Neural progenitor cell (in vitro differentiated cells): ENCODE data around the gene PDE1A. TPM values are rescaled to one million over a fixed set of nuclear protein-coding genes. Genes with fewer than 3 reads are reported as not detected.

Experiments
- DNase-seq: peaks from one replicate; pipeline ENCODE4 v3.0.0-alpha.2; 2016; ENCODE audit warnings: low spot score
- H2AFZ ChIP-seq: fragments of 200-600 bp; sonication (generic); replicated peaks from 2 replicates; pipeline ENCODE4 v1.6.1; 2016; ENCODE audit warnings: antibody characterized with exemption
- H3F3A ChIP-seq: fragments of 200-600 bp; sonication (generic); 2 replicates; pipeline ENCODE4 v1.6.1; 2016; ENCODE audit warnings: antibody characterized with exemption, low read depth
- H3K27ac ChIP-seq: fragments of 200-600 bp; sonication (generic); 2 replicates; pipeline ENCODE4 v1.5.1; 2016; ENCODE audit warnings: mild to moderate bottlenecking
- H3K27me3 ChIP-seq: fragments of 200-600 bp; sonication (generic); 2 replicates; pipeline ENCODE4 v1.6.1; 2016; ENCODE audit warnings: mild to moderate bottlenecking, moderate library complexity
- H3K36me3 ChIP-seq: fragments of 200-600 bp; sonication (generic); 2 replicates; pipeline ENCODE4 v1.5.1; 2016
- H3K4me1 ChIP-seq: fragments of 200-600 bp; sonication (generic); 2 replicates; pipeline ENCODE4 v1.6.1; 2016; ENCODE audit warnings: mixed run types
- H3K4me2 ChIP-seq: fragments of 200-600 bp; sonication (generic); 2 replicates; pipeline ENCODE4 v1.6.1; 2016
- H3K4me3 ChIP-seq: fragments of 200-600 bp; sonication (generic); 2 replicates; pipeline ENCODE4 v1.5.1; 2016
- H3K79me2 ChIP-seq: fragments of 200-600 bp; sonication (generic); 2 replicates; pipeline ENCODE4 v1.6.1; 2016; ENCODE audit warnings: low read depth
- H3K9ac ChIP-seq: fragments of 200-600 bp; sonication (generic); 2 replicates; pipeline ENCODE4 v1.6.1; 2016
- H3K9me3 ChIP-seq: fragments of 200-600 bp; sonication (generic); 2 replicates; pipeline ENCODE4 v1.5.1; 2016; ENCODE audit warnings: low read depth
- H4K20me1 ChIP-seq: fragments of 200-600 bp; sonication (generic); 2 replicates; pipeline ENCODE4 v1.6.1; 2016; ENCODE audit warnings: low read depth
- H3K27ac Mint-ChIP-seq: 3 replicates; pipeline ENCODE4 v1.8.0; 2021; ENCODE audit warnings: mixed read lengths
- H3K27me3 Mint-ChIP-seq: 2 replicates; pipeline ENCODE4 v1.8.0; 2022; ENCODE audit warnings: low read depth, mild to moderate bottlenecking, inconsistent platforms, moderate library complexity, mixed read lengths; ENCODE audit not compliant: insufficient read depth
- H3K36me3 Mint-ChIP-seq: 3 replicates; pipeline ENCODE4 v1.8.0; 2021; ENCODE audit warnings: mixed read lengths
- H3K4me1 Mint-ChIP-seq: 3 replicates; pipeline ENCODE4 v1.8.0; 2021; ENCODE audit warnings: mixed read lengths
- H3K4me3 Mint-ChIP-seq: 3 replicates; pipeline ENCODE4 v1.8.0; 2021; ENCODE audit warnings: mild to moderate bottlenecking, moderate library complexity, mixed read lengths
- H3K9me3 Mint-ChIP-seq: 3 replicates; pipeline ENCODE4 v1.8.0; 2020; ENCODE audit warnings: mixed read lengths
- CTCF ChIP-seq: fragments of 200-600 bp; sonication (generic); IDR thresholded peaks from 2 replicates; pipeline ENCODE4 v1.5.1; 2017; ENCODE audit warnings: antibody characterized with exemption, mild to moderate bottlenecking
- EZH2 ChIP-seq: fragments of 200-600 bp; sonication (generic); IDR thresholded peaks from 2 replicates; pipeline ENCODE4 v1.6.1; 2017; ENCODE audit warnings: antibody characterized with exemption, mild to moderate bottlenecking, moderate library complexity
- EZH2phosphoT487 ChIP-seq: fragments of 200-600 bp; sonication (generic); IDR thresholded peaks from 2 replicates; pipeline ENCODE4 v1.6.1; 2017; ENCODE audit warnings: antibody characterized with exemption
- total RNA-seq: library from RNA; depleted of rRNA; stranded (reverse); fragments of >200 nt; gene quantifications from 2 replicates; pipeline ENCODE4 v1.2.3, GENCODE V29; 2015; ENCODE audit warnings: low replicate concordance

The PDE1A gene
- total RNA-seq, 1 donor from 2014 or later, result not detected

GRCh38 chr2:182330451-182331305 is 96.2 kb downstream of the PDE1A start:
- no peak for TF ChIP-seq EZH2phosphoT487
- TF ChIP-seq CTCF, result no peak
- TF ChIP-seq EZH2, result no peak
- Mint-ChIP-seq H3K27me3 (no peaks in the 10 kb centered on the region), H3K27ac (peak overlapping the region; percentile 4), H3K4me1 (no peaks in the 10 kb centered on the region), H3K36me3 (peaks cover 2% of the 10 kb centered on the region), H3K9me3 (peaks cover 38% of the 10 kb centered on the region), H3K4me3 (no peak overlapping the region)
- H3K4me3 ChIP-seq, result no peak overlapping the region
- no peaks in the 10 kb centered on the region for H3K4me1 ChIP-seq
- no peaks in the 10 kb centered on the region for H3K27me3 ChIP-seq
- no peak for DNase-seq
- no peaks in the 10 kb centered on the region for H4K20me1 ChIP-seq
- no peak overlapping the region for H2AFZ ChIP-seq
- no peak overlapping the region for H3K27ac ChIP-seq
- H3K9ac ChIP-seq, result no peak overlapping the region
- H3K79me2 ChIP-seq, result no peaks in the 10 kb centered on the region
- no peak overlapping the region for H3K4me2 ChIP-seq
- H3K9me3 ChIP-seq, result peaks cover 3% of the 10 kb centered on the region
- no peaks in the 10 kb centered on the region for H3F3A ChIP-seq
- H3K36me3 ChIP-seq, result no peaks in the 10 kb centered on the region

- Mint-ChIP-seq H3K27ac (no peak overlapping the region), H3K27me3 (no peaks in the 10 kb centered on the region), H3K4me3 (no peak overlapping the region), H3K36me3 (peaks cover 5% of the 10 kb centered on the region), H3K4me1 (peaks cover 2% of the 10 kb centered on the region), H3K9me3 (peaks cover 8% of the 10 kb centered on the region)
- Histone ChIP-seq H3K27me3 (no peaks in the 10 kb centered on the region), H3K36me3 (no peaks in the 10 kb centered on the region), H4K20me1 (no peaks in the 10 kb centered on the region), H3K9me3 (no peaks in the 10 kb centered on the region), H3K4me2 (no peak overlapping the region), H3K4me1 (no peaks in the 10 kb centered on the region), H3F3A (no peaks in the 10 kb centered on the region), H3K79me2 (no peaks in the 10 kb centered on the region), H3K4me3 (no peak overlapping the region), H2AFZ (no peak overlapping the region), H3K27ac (no peak overlapping the region), H3K9ac (no peak overlapping the region)
- no peak for DNase-seq
- TF ChIP-seq EZH2phosphoT487 (no peak), EZH2 (no peak), CTCF (no peak)
Observed at GRCh38 chr2:182324665-182325064, 102.2 kb downstream of the PDE1A start.

GRCh38 chr2:182321096-182321495 is 105.7 kb downstream of the PDE1A start:
- no peaks in the 10 kb centered on the region for H3K79me2 ChIP-seq
- H3K36me3 Mint-ChIP-seq, result peaks cover 5% of the 10 kb centered on the region
- H3K9me3 ChIP-seq, result no peaks in the 10 kb centered on the region
- H3F3A ChIP-seq, result no peaks in the 10 kb centered on the region
- H2AFZ ChIP-seq, result no peak overlapping the region
- H3K4me1 ChIP-seq, result no peaks in the 10 kb centered on the region
- H3K27ac ChIP-seq, result no peak overlapping the region
- TF ChIP-seq EZH2phosphoT487 (no peak), CTCF (no peak), EZH2 (no peak)
- peaks cover 8% of the 10 kb centered on the region for H3K9me3 Mint-ChIP-seq
- no peaks in the 10 kb centered on the region for H3K27me3 ChIP-seq
- H3K27ac Mint-ChIP-seq, result no peak overlapping the region
- H3K4me1 Mint-ChIP-seq, result peaks cover 11% of the 10 kb centered on the region
- H3K4me3 ChIP-seq, result no peak overlapping the region
- DNase-seq, result no peak
- H3K36me3 ChIP-seq, result no peaks in the 10 kb centered on the region
- H4K20me1 ChIP-seq, result no peaks in the 10 kb centered on the region
- H3K9ac ChIP-seq, result no peak overlapping the region
- H3K4me3 Mint-ChIP-seq, result no peak overlapping the region
- H3K27me3 Mint-ChIP-seq, result no peaks in the 10 kb centered on the region
- no peak overlapping the region for H3K4me2 ChIP-seq
